Myometrial cell (primary cell): Measurements from ENCODE around the gene SCAMP5. TPM values are rescaled to one million over a fixed set of nuclear protein-coding genes. Genes with fewer than 3 reads are reported as not detected.

ENCODE experiments used
- total RNA-seq: library from RNA; depleted of rRNA; stranded (reverse); fragments of >200 nt; gene quantifications from 2 replicates; pipeline ENCODE4 v1.2.3, GENCODE V29; 2015

SCAMP5 gene
- 2.0 and 5.5 TPM in 2 replicates for total RNA-seq

DNA sequence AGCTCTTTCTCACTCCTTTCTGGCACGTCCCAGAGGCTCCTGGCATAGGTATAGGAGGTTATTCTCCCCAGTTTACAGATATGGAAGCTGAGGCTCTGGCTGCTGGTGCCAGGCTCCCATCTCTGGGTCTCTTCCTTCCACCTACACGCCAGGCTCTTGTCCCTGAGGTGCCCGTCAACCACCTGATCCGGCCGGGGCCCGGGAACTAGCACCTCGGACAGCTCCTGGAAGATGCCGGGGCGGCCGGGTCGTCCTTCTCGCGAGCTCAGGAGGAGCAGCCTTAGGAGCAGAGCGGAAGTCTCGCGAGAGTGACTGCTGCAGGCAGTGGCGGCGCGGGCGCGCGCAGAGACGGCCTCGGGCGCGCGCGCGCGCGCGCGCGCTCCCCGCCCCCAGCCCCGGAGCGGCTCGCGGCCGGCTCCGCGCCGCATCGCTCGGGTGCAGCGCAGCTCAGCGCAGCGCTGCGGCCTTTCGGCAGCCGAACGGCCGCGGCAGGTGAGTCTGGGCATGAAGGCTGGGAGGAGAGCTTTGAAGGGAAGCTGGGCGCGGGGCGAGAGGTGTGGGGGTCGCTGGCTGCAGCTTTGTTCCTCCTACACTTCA, at the start of gene SCAMP5:
Gene SCAMP5 (plus strand): TSS at position 382 of the 597 bp plus-strand sequence. CDS start 16,277 bp downstream, outside the sequence.

DNA sequence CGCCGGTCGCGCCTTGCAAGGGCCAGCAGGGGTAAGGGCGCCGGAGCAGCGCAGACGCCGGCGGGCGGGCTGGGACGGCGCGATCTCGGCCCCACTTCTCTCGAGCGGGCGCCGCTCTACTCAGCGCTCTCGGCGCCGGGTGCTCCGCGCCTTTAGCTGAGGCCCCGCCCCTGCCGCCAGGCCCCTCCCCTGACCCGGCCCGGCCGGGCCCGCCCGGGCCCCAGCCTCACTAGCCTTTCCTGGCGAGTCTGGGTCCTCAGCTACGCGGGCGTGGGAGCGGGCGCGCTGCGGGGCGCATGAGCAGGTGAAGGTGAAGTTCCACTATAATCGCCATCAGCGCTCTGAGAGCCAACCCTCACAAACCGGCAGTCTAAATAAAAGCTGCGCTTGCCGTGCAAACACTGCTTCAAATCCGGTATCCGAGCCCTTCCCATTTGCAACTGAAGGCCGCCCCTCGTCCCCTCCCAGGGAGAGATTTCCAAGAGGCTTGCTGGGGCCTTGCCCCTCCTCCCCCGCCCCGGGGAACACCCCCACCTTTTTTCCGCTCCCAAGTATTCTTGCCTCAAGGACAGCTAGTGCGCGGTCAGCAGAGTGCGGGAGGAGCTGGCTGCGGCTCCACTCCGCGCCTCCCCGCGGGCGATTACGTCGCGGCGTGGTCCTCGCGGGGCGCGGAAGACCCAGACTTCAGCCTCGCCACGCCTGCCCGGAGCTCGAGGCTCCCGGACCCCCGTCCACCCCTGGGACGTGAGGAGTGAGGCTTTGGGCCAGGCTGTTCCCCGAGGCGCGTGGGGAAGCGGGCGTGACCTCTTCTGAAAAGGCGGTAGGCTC, 38.5 kb upstream of the SCAMP5 start, which contains the start of gene RPP25:
Gene RPP25 (minus strand): TSS at position 125 of the 828 bp plus-strand sequence. CDS start 189 bp downstream, outside the sequence.

GRCh38 chr15:75023181-75023871, 28.0 kb downstream of the SCAMP5 start, which contains the start of gene PPCDC:
Gene PPCDC (plus strand): TSS chr15:75023590. CDS start chr15:75028319, 4,729 bp downstream.

Other genes starting within 250 kb of the SCAMP5 start
- gene CYP1A2, start 246.7 kb upstream of the SCAMP5 start, total RNA-seq, result not detected in 2 replicates
- 22.2 and 26.6 TPM in 2 replicates for gene CSK, start 213.5 kb upstream of the SCAMP5 start, total RNA-seq
- not detected in 2 replicates for gene LMAN1L, start 182.7 kb upstream of the SCAMP5 start, total RNA-seq
- gene CPLX3, start 168.9 kb upstream of the SCAMP5 start, total RNA-seq, result not detected in 2 replicates
- gene ULK3, start 152.4 kb upstream of the SCAMP5 start, total RNA-seq, result 18.8 and 35.2 TPM in 2 replicates
- 60.4 and 87.6 TPM in 2 replicates for gene SCAMP2, start 122.2 kb upstream of the SCAMP5 start, total RNA-seq
- gene MPI, start 105.5 kb upstream of the SCAMP5 start, total RNA-seq, result 46.6 and 74.1 TPM in 2 replicates
- 22.2 and 48.7 TPM in 2 replicates for gene FAM219B, start 88.7 kb upstream of the SCAMP5 start, total RNA-seq
- gene COX5A, start 57.5 kb upstream of the SCAMP5 start, total RNA-seq, result 139 and 151 TPM in 2 replicates
- gene RPP25, start 38.8 kb upstream of the SCAMP5 start, total RNA-seq, result 0.53 and 1.2 TPM in 2 replicates
- 15.9 and 23.7 TPM in 2 replicates for gene PPCDC, start 28.0 kb downstream of the SCAMP5 start, total RNA-seq
- 10.1 and 10.8 TPM in 2 replicates for gene C15orf39, start 206.3 kb downstream of the SCAMP5 start, total RNA-seq